IMR-90 (cell line): Measurements from ENCODE around the gene ACSL1. TPM values are rescaled to one million over a fixed set of nuclear protein-coding genes. Genes with fewer than 3 reads are reported as not detected.

Source experiments
- ATAC-seq: fragments of 200-7000 bp; cut with Tn5 transposase; 2 replicates; pipeline ENCODE4 v1.9.1; 2020; ENCODE audit warnings: low read depth, mild to moderate bottlenecking, moderate library complexity
- BruUV-seq: library from RNA; stranded (reverse); fragments of 400-500 nt; replicated peaks from 2 replicates; lab custom pipeline; 2021; lab: Mats Ljungman, UMichigan
- CTCF ChIA-PET: fragments of 300-600 bp; formaldehyde crosslinking; extraction: SDS; loops from one replicate; lab custom pipeline; 2021; ENCODE audit warnings: antibody characterized with exemption; lab: Yijun Ruan, JAX
- POLR2A ChIA-PET: fragments of 300-600 bp; sonication (Branson Sonifier 250); formaldehyde crosslinking; loops from one replicate; lab custom pipeline; 2022; ENCODE audit warnings: antibody characterized with exemption; ENCODE audit not compliant: unreplicated experiment; lab: Charles Lee
- DNase-seq: peaks from one replicate; pipeline ENCODE4 v3.0.0; 2013
- H2AFZ ChIP-seq: replicated peaks from 2 replicates; pipeline ENCODE3; 2013; ENCODE audit warnings: low read length, mild to moderate bottlenecking; ENCODE audit not compliant: poor library complexity
- H2AK5ac ChIP-seq: 2 replicates; pipeline ENCODE4 v1.6.1; 2013; ENCODE audit warnings: low read depth, low read length, inconsistent platforms
- H2AK9ac ChIP-seq: replicated peaks from 2 replicates; pipeline ENCODE3; 2013; ENCODE audit warnings: mild to moderate bottlenecking, low read depth, low read length, moderate library complexity; ENCODE audit not compliant: poor library complexity
- H2BK120ac ChIP-seq: 2 replicates; pipeline ENCODE4 v1.6.1; 2013; ENCODE audit warnings: low read depth, low read length, inconsistent platforms
- H2BK15ac ChIP-seq: 3 replicates; pipeline ENCODE4 v1.6.1; 2013; ENCODE audit warnings: low read depth, low read length, inconsistent platforms
- H2BK20ac ChIP-seq: 2 replicates; pipeline ENCODE4 v1.6.1; 2013; ENCODE audit warnings: low read depth, mild to moderate bottlenecking, inconsistent platforms, low read length, moderate library complexity
- H2BK5ac ChIP-seq: 2 replicates; pipeline ENCODE4 v1.6.1; 2013; ENCODE audit warnings: mild to moderate bottlenecking, low read depth, low read length, inconsistent platforms; ENCODE audit not compliant: poor library complexity, severe bottlenecking
- H3K14ac ChIP-seq: replicated peaks from 2 replicates; pipeline ENCODE4 v1.6.1; 2013; ENCODE audit warnings: low read depth, low read length, inconsistent platforms
- H3K18ac ChIP-seq: 2 replicates; pipeline ENCODE4 v1.6.1; 2013; ENCODE audit warnings: low read depth, low read length, control low read depth
- H3K23ac ChIP-seq: 2 replicates; pipeline ENCODE4 v1.6.1; 2013; ENCODE audit warnings: low read depth, low read length, inconsistent platforms
- H3K27ac ChIP-seq: 2 replicates; pipeline ENCODE4 v1.5.1; 2013; ENCODE audit warnings: mild to moderate bottlenecking, control low read depth, low read length; ENCODE audit not compliant: insufficient read depth
- H3K27me3 ChIP-seq: 2 replicates; pipeline ENCODE4 v1.6.1; 2013; ENCODE audit warnings: low read length; ENCODE audit not compliant: control insufficient read depth, insufficient read depth
- H3K36me3 ChIP-seq: 2 replicates; pipeline ENCODE4 v1.6.1; 2013; ENCODE audit warnings: low read length, mixed read lengths; ENCODE audit not compliant: control insufficient read depth, insufficient read depth
- H3K4ac ChIP-seq: 2 replicates; pipeline ENCODE4 v1.6.1; 2013; ENCODE audit warnings: low read depth, low read length, inconsistent platforms
- H3K4me1 ChIP-seq: 2 replicates; pipeline ENCODE4 v1.6.1; 2013; ENCODE audit warnings: low read length, mixed read lengths; ENCODE audit not compliant: control insufficient read depth, insufficient read depth
- H3K4me2 ChIP-seq: 2 replicates; pipeline ENCODE4 v1.6.1; 2013; ENCODE audit warnings: low read depth, mild to moderate bottlenecking, control low read depth, low read length, moderate library complexity
- H3K4me3 ChIP-seq: 2 replicates; pipeline ENCODE4 v1.5.1; 2013; ENCODE audit warnings: low read depth, mild to moderate bottlenecking, control low read depth, low read length, moderate library complexity; ENCODE audit not compliant: insufficient read depth
- H3K56ac ChIP-seq: 2 replicates; pipeline ENCODE4 v1.6.1; 2013; ENCODE audit warnings: low read length, inconsistent platforms; ENCODE audit not compliant: insufficient read depth; ENCODE audit errors: extremely low read depth
- H3K79me1 ChIP-seq, 2 experiments: 2 replicates each; pipeline ENCODE4 v1.6.1; 2013; ENCODE audit warnings: low read length in 2 of 2, inconsistent platforms in 1 of 2, low read depth in 1 of 2
- H3K9ac ChIP-seq: 2 replicates; pipeline ENCODE4 v1.6.1; 2013; ENCODE audit warnings: low read depth, low read length, control low read depth
- H3K9me1 ChIP-seq: 2 replicates; pipeline ENCODE4 v1.6.1; 2013; ENCODE audit warnings: low read length, inconsistent platforms; ENCODE audit not compliant: insufficient read depth
- H3K9me3 ChIP-seq: 2 replicates; pipeline ENCODE4 v1.6.1; 2013; ENCODE audit warnings: low read length; ENCODE audit not compliant: control insufficient read depth, insufficient read depth
- H4K20me1 ChIP-seq: 2 replicates; pipeline ENCODE4 v1.6.1; 2013; ENCODE audit warnings: low read length, inconsistent platforms; ENCODE audit not compliant: insufficient read depth
- H4K5ac ChIP-seq: 2 replicates; pipeline ENCODE4 v1.6.1; 2013; ENCODE audit warnings: mild to moderate bottlenecking, low read depth, low read length, control low read depth
- H4K8ac ChIP-seq, 2 experiments: 2 replicates each; pipeline ENCODE4 v1.6.1; 2013; ENCODE audit warnings: low read depth in 2 of 2, low read length in 2 of 2, control low read depth in 1 of 2, inconsistent platforms in 1 of 2
- H4K91ac ChIP-seq: 2 replicates; pipeline ENCODE4 v1.6.1; 2013; ENCODE audit warnings: low read depth, low read length, inconsistent platforms; ENCODE audit not compliant: insufficient read depth
- BHLHE40 ChIP-seq: fragments of 150-350 bp; IDR thresholded peaks from 2 replicates; pipeline ENCODE4 v1.6.1; 2016; ENCODE audit warnings: mild to moderate bottlenecking, low read depth, low read length
- CHD1 ChIP-seq: IDR thresholded peaks from 2 replicates; pipeline ENCODE4 v1.6.1; 2012; ENCODE audit warnings: low read depth, low read length, improper control_type of control experiment
- MAZ ChIP-seq: IDR thresholded peaks from 2 replicates; pipeline ENCODE4 v1.6.1; 2012; ENCODE audit warnings: low read depth, mild to moderate bottlenecking, low read length, improper control_type of control experiment, moderate library complexity, borderline replicate concordance
- WGBS, 2 experiments: methylation state at CpG; one replicate each; pipeline versions ENCODE4 v1.1.5 to v1.1.7; 2013; ENCODE audit warnings: missing lambda C conversion rate in 2 of 2; ENCODE audit not compliant: insufficient read length in 1 of 2; ENCODE audit errors: extremely low coverage in 2 of 2; 5-methylcytosine and 5-hydroxymethylcytosine counted together
- dilution Hi-C: fragments of 300-500 bp; cut with HindIII; formaldehyde crosslinking; loops from one replicate; pipeline ENCODE4 v1.14.3; 2018; ENCODE audit warnings: low sequenced_read_pairs; ENCODE audit not compliant: unreplicated experiment
- in situ Hi-C: fragments of 300-500 bp; cut with MboI; formaldehyde crosslinking; loops from 3 replicates; pipeline ENCODE4 v1.14.3; 2019; ENCODE audit warnings: low sequenced_read_pairs, inconsistent platforms, mixed read lengths
- intact Hi-C: fragments of 100-400 bp; cut with micrococcal nuclease; formaldehyde crosslinking; loops from 2 replicates; pipeline ENCODE4 v1.10.0; 2022
- polyA plus RNA-seq, 3 experiments: library from polyadenylated mRNA; depleted of rRNA; stranded (reverse); fragments of >200 nt; gene quantifications; 2 replicates each; pipeline ENCODE4 v1.2.3, GENCODE V29; 2012; ENCODE audit warnings: low replicate concordance in 1 of 3
- total RNA-seq: library from RNA; depleted of rRNA; stranded (reverse); fragments of >200 nt; gene quantifications from 2 replicates; pipeline ENCODE4 v1.2.3, GENCODE V29; 2012
- TF ChIP-seq, protein P1 (sequence below): fragments of 150-350 bp; IDR thresholded peaks from 2 replicates; pipeline ENCODE4 v1.6.1; 2016; ENCODE audit warnings: low read depth, mild to moderate bottlenecking, low read length, moderate library complexity, borderline replicate concordance
- TF ChIP-seq, protein P2 (sequence below): fragments of 150-350 bp; IDR thresholded peaks from 2 replicates; pipeline ENCODE4 v1.6.1; 2017; ENCODE audit warnings: mild to moderate bottlenecking, antibody characterized with exemption, low read length, low read depth

ACSL1 gene
- total and polyA plus RNA-seq, 2 of the 4 experiments (the other 2 are of a cell fraction): 14.4 to 26.0 TPM

DNA sequence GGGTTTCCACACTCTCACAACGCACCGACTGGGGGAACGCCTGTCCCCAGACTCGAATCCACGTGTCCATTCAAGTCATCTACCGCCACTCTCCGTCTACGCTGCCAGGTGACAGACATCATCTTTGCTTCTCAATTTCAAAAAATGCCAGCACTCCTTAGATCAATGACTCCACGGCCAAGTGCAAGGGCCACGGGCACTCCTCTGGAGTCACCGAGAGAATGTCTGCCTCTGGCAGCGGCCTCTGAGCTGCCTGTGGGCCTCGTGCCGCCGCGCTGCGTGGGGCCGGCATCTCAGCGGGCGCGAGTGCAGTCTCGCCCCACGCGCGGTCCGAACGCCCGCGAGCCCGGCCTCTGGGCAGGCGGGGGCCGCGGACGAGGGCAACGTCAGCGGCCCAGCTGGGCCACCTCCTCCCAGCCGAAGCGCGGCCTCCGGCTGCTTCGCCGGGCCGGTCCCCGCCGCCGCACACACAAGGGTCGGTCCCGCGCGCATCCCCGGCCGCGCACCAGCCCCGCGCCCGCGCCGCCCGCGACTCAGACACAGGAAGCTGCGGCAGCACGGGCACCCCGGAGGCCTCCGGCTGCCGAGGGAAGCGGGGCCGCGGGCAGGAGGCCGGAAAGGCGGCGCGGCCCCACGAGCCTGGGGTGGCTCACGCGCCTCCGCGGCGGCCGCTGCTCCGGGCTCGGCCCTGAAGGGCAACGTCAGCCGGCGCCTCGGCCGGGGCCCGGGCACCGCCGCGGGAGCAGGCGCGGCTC lies 450 bp downstream of the ACSL1 start:
- no peak overlapping the region for H2BK20ac ChIP-seq
- H3K27me3 ChIP-seq: peaks cover 5% of the 10 kb centered on the region; the same call in 1 of the 2 replicates
- CTCF ChIA-PET: no interaction called here
- no peak overlapping the region; the same call in 1 of the 2 replicates for H3K27ac ChIP-seq
- H3K9me3 ChIP-seq: no peaks in the 10 kb centered on the region
- no peak overlapping the region for H2AK9ac ChIP-seq
- H4K91ac ChIP-seq: no peak overlapping the region
- H3K4ac ChIP-seq: no peak overlapping the region; the same call in 1 of the 2 replicates
- H2BK120ac ChIP-seq: no peak overlapping the region
- no peaks in the 10 kb centered on the region for H3K36me3 ChIP-seq
- peak overlapping the region; percentile 88 for H2AFZ ChIP-seq
- peak overlapping the region; percentile 84 for H3K4me3 ChIP-seq
- TF ChIP-seq BHLHE40 (peak; percentile 3; the same call in 1 of the 2 replicates), MAZ (peak; percentile 17; the same call in 1 of the 2 replicates), CHD1 (no peak)
- TF ChIP-seq, protein P1, sequence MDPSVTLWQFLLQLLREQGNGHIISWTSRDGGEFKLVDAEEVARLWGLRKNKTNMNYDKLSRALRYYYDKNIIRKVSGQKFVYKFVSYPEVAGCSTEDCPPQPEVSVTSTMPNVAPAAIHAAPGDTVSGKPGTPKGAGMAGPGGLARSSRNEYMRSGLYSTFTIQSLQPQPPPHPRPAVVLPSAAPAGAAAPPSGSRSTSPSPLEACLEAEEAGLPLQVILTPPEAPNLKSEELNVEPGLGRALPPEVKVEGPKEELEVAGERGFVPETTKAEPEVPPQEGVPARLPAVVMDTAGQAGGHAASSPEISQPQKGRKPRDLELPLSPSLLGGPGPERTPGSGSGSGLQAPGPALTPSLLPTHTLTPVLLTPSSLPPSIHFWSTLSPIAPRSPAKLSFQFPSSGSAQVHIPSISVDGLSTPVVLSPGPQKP: no peak
- TF ChIP-seq, protein P2, sequence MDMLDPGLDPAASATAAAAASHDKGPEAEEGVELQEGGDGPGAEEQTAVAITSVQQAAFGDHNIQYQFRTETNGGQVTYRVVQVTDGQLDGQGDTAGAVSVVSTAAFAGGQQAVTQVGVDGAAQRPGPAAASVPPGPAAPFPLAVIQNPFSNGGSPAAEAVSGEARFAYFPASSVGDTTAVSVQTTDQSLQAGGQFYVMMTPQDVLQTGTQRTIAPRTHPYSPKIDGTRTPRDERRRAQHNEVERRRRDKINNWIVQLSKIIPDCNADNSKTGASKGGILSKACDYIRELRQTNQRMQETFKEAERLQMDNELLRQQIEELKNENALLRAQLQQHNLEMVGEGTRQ: no peak
- BruUV-seq: no TSS peak
- peaks cover 2% of the 10 kb centered on the region; the same call in 1 of the 2 replicates for H3K4me1 ChIP-seq
- intact Hi-C loops: loop anchor here (1.0 to 5.0 kb wide), 3 partner anchors 78 to 563 kb away; partner anchors contain the start of genes CASP3 and PRIMPOL
- H3K9ac ChIP-seq: peak overlapping the region; percentile 24
- H4K5ac ChIP-seq: no peak overlapping the region
- no peak overlapping the region for H2AK5ac ChIP-seq
- no peak overlapping the region for H3K56ac ChIP-seq
- dilution Hi-C loops: no loop called here
- ATAC-seq (peak; percentile 62), DNase-seq (peak; percentile 23)
- no peak overlapping the region for H3K18ac ChIP-seq
- POLR2A ChIA-PET: no interaction called here
- H3K79me1 ChIP-seq: peaks cover 12 to 18% of the 10 kb centered on the region in 2 experiments
- H3K14ac ChIP-seq: no peak overlapping the region
- H3K4me2 ChIP-seq: peak overlapping the region; percentile 99
- WGBS, 2 experiments: 1% methylated on average over 47 of the region's 92 CpGs; no CpG with 5 or more reads in 1 of the 2 experiments
- no peak overlapping the region for H2BK5ac ChIP-seq
- H4K8ac ChIP-seq: no peak overlapping the region
- 0 out of 2 replicates have a peak, but pooled peaks cover 6% of the 10 kb centered on the region for H4K20me1 ChIP-seq
- in situ Hi-C loops: no loop called here
- peak overlapping the region; percentile 90 for H3K23ac ChIP-seq
- H2BK15ac ChIP-seq: no peak overlapping the region
- H3K9me1 ChIP-seq: peaks cover 4% of the 10 kb centered on the region; the same call in 1 of the 2 replicates
